Measurements from ENCODE around the gene MORN3.

DNA sequence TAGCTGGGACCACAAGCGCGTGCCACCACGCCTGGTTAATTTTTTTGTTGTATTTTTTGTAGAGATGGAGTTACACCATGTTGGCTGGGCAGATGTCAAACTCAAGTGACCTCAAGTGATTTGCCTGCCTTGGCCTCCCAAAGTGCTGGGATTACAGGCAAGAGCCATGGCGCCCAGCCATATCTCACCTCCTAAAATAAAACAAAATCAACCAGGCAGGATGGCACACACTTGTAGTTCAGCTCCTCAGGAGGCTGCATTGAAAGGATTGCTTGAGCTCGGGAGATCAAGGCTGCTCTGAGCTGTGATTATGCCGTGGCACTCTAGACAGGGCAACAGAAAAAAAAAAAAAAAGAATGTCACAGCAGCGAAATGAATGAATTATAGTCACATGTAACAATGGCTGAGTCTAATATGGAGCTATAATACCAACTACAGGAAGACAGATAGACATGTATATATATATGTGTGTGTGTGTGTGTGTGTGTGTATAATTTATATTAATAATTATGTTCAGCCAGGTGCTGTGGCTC lies 23.8 kb upstream of the MORN3 start:
- TF ChIP-seq, protein P1, sequence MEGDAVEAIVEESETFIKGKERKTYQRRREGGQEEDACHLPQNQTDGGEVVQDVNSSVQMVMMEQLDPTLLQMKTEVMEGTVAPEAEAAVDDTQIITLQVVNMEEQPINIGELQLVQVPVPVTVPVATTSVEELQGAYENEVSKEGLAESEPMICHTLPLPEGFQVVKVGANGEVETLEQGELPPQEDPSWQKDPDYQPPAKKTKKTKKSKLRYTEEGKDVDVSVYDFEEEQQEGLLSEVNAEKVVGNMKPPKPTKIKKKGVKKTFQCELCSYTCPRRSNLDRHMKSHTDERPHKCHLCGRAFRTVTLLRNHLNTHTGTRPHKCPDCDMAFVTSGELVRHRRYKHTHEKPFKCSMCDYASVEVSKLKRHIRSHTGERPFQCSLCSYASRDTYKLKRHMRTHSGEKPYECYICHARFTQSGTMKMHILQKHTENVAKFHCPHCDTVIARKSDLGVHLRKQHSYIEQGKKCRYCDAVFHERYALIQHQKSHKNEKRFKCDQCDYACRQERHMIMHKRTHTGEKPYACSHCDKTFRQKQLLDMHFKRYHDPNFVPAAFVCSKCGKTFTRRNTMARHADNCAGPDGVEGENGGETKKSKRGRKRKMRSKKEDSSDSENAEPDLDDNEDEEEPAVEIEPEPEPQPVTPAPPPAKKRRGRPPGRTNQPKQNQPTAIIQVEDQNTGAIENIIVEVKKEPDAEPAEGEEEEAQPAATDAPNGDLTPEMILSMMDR (IDR thresholded peaks at IDR 0.05) = no peak
- no peak for TF ChIP-seq POLR2A (IDR thresholded peaks at IDR 0.05)

Measured in heart left ventricle (tissue), 13 donors.